Small intestine (tissue), 7 donors: ENCODE data around the gene HTT-AS. TPM values are rescaled to one million over a fixed set of nuclear protein-coding genes. Genes with fewer than 3 reads are reported as not detected.

Source experiments
- DNase-seq, 2 donors: peaks; one replicate each; pipeline versions ENCODE4 v3.0.0 to v3.0.0-alpha.2; 2013
- FAIRE-seq: peaks from 2 replicates; lab custom pipeline; 2012; peaks lifted over from hg19 to GRCh38; lab: Jason Lieb, UNC
- H3K27ac ChIP-seq, 3 donors: one replicate each; pipeline ENCODE4 v1.5.1; 2013; ENCODE audit warnings: low read length in 2 of 3, mild to moderate bottlenecking in 2 of 3, control low read depth in 1 of 3, inconsistent platforms in 1 of 3, low read depth in 1 of 3, moderate library complexity in 1 of 3
- H3K27me3 ChIP-seq, 3 donors: one replicate each; pipeline ENCODE4 v1.6.1; 2013; ENCODE audit warnings: low read length in 3 of 3, inconsistent platforms in 1 of 3; ENCODE audit not compliant: control insufficient read depth in 3 of 3, insufficient read depth in 3 of 3
- H3K36me3 ChIP-seq, 3 donors: one replicate each; pipeline ENCODE4 v1.6.1; 2013; ENCODE audit warnings: low read length in 3 of 3, inconsistent platforms in 1 of 3, low read depth in 1 of 3, mild to moderate bottlenecking in 1 of 3, moderate library complexity in 1 of 3; ENCODE audit not compliant: control insufficient read depth in 3 of 3, insufficient read depth in 2 of 3
- H3K4me1 ChIP-seq, 3 donors: one replicate each; pipeline ENCODE4 v1.6.1; 2013; ENCODE audit warnings: low read length in 2 of 3, inconsistent platforms in 1 of 3, low read depth in 1 of 3, mild to moderate bottlenecking in 1 of 3, moderate library complexity in 1 of 3; ENCODE audit not compliant: control insufficient read depth in 3 of 3, insufficient read depth in 2 of 3
- H3K4me3 ChIP-seq, 3 donors: one replicate each; pipeline ENCODE4 v1.5.1; 2013; ENCODE audit warnings: low read length in 3 of 3, control low read depth in 1 of 3, inconsistent platforms in 1 of 3, low read depth in 1 of 3, mild to moderate bottlenecking in 1 of 3, moderate library complexity in 1 of 3
- H3K9me3 ChIP-seq, 2 donors: one replicate each; pipeline ENCODE4 v1.6.1; 2013; ENCODE audit warnings: low read depth in 1 of 2, low read length in 1 of 2; ENCODE audit not compliant: control insufficient read depth in 2 of 2, insufficient read depth in 1 of 2
- WGBS, 3 donors: extraction: QIAGEN DNeasy Blood & Tissue Kit; methylation state at CpG; one replicate each; pipeline ENCODE4 v1.1.7; 2013; 5-methylcytosine and 5-hydroxymethylcytosine counted together
- polyA plus RNA-seq, 4 donors: library from polyadenylated mRNA; stranded (reverse) in 3 of 4; unstranded in 1 of 4; fragments of 200-250 nt in 3 of 4; fragments of 120-200 nt in 1 of 4; gene quantifications; one replicate each; pipeline versions ENCODE4 v1.2.1 to v1.2.3, GENCODE V29; 2013
- donor health status: healthy with polysubstance abuse.
- donor health status: control.
- donor health status: control.
- donor health status: Bipolar disorder and iron deficiency.
- donor health status: healthy.

HTT-AS gene
- polyA plus RNA-seq, 4 donors = not detected

- Histone ChIP-seq H3K27ac (no peak overlapping the region), H3K9me3 (no peaks in the 10 kb centered on the region), H3K36me3 (no peaks in the 10 kb centered on the region), H3K4me1 (peaks cover 0 to 4% (median 0%) of the 10 kb centered on the region in 3 donors), H3K4me3 (no peak overlapping the region), H3K27me3 (no peaks in the 10 kb centered on the region)
- FAIRE-seq (no peak), DNase-seq (no peak)
- 78 to 88% (median 87%) methylated on average over 8 of the region's 8 CpGs for WGBS, 3 donors
Observed at GRCh38 chr4:3035249-3035648, 39.1 kb downstream of the HTT-AS start.

- Histone ChIP-seq H3K36me3 (no peaks in the 10 kb centered on the region), H3K27me3 (no peaks in the 10 kb centered on the region), H3K27ac (no peak overlapping the region), H3K4me1 (peaks cover 0 to 4% (median 0%) of the 10 kb centered on the region in 3 donors), H3K4me3 (no peak overlapping the region), H3K9me3 (no peaks in the 10 kb centered on the region)
- DNase-seq (no peak), FAIRE-seq (no peak)
- WGBS, 3 donors = 88 to 91% (median 89%) methylated on average over 8 of the region's 8 CpGs
Observed at GRCh38 chr4:3034231-3034630, 40.1 kb downstream of the HTT-AS start.

- no peak for FAIRE-seq
- 47 to 64% (median 62%) methylated on average over 12 of the region's 12 CpGs for WGBS, 3 donors
Observed at GRCh38 chr4:3031357-3032082, 42.8 kb downstream of the HTT-AS start.

DNA sequence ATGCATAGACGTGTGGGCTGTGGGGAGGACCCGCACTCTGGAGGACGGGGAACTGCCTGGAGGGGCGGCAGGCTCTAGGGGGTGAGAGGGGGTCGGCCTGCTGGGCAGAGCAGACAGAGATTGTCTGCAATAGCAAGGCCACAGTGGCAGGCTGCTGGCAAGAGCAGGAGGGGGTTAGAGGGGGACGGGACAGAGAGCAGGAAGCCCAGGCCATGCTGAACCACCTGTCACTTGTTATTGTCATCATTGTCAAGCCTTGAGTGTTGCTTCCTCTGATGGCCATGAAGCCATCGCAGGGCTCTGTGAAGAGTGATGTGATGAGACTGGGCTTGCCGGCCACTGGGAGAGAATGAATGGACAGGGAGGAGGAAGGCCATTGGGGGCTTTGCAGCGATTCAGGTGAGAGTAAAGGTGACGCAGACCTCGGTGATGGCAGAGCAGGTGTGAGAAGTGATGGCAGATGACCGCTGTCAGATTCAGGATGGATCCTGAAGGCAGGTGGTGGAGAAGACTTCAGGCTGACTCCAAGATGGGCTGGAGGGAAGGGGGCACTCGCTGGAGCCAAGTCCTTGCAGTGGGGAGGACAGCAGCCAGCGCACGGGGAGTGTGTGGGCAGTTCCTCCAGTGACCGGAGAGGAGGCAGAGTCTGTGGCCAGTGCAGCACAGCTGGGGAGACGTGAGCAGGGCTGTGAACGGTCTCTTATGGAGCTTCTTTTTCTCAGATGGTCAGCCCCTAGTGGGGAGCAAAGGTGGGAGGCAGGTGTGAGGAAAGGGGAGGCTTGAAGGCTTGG is 43.6 kb downstream of the HTT-AS start:
- WGBS, 3 donors = 81 to 85% (median 81%) methylated on average over 18 of the region's 18 CpGs
- Histone ChIP-seq H3K36me3 (no peaks in the 10 kb centered on the region), H3K27ac (no peak overlapping the region), H3K27me3 (no peaks in the 10 kb centered on the region), H3K9me3 (no peaks in the 10 kb centered on the region), H3K4me3 (no peak overlapping the region), H3K4me1 (no peaks in the 10 kb centered on the region)
- FAIRE-seq (no peak), DNase-seq (no peak)

More at GRCh38 chr4:3031357-3032082, 42.8 kb downstream of the HTT-AS start:
- Histone ChIP-seq H3K36me3 (no peaks in the 10 kb centered on the region), H3K9me3 (no peaks in the 10 kb centered on the region), H3K4me1 (no peaks in the 10 kb centered on the region), H3K4me3 (no peak overlapping the region), H3K27ac (no peak overlapping the region), H3K27me3 (no peaks in the 10 kb centered on the region)
- DNase-seq = no peak

DNA sequence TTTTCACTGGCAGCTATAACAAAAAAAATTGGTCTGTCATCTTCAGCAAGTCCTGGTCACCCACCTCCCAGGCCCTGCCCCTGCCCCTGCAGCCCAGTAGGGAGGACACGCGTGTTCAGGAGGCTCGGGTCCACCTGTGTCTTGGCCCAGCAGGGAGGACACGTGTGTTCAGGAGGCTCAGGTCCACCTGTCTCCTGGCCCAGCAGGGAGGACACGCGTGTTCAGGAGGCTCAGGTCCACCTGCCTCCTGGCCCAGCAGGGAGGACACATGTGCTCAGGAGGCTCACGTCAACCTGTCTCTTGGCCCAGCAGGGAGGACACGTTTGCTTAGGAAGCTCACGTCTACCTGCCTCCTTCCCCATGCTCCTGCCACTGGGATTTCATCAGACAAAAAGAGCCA is 44.9 kb downstream of the HTT-AS start:
- H3K27ac ChIP-seq = no peak overlapping the region
- no peaks in the 10 kb centered on the region for H3K4me1 ChIP-seq
- no peaks in the 10 kb centered on the region for H3K27me3 ChIP-seq
- FAIRE-seq (no peak), DNase-seq (no peak)
- WGBS, 3 donors = 93 to 98% (median 96%) methylated on average over 9 of the region's 9 CpGs
- H3K4me3 ChIP-seq = no peak overlapping the region
- no peaks in the 10 kb centered on the region for H3K36me3 ChIP-seq
- no peaks in the 10 kb centered on the region for H3K9me3 ChIP-seq

- 83 to 90% (median 85%) methylated on average over 9 of the region's 9 CpGs for WGBS, 3 donors
- DNase-seq (no peak), FAIRE-seq (no peak)
- Histone ChIP-seq H3K4me1 (no peaks in the 10 kb centered on the region), H3K9me3 (peaks cover 0 to 9% of the 10 kb centered on the region in 2 donors), H3K4me3 (no peak overlapping the region), H3K27me3 (peaks cover 0 to 2% (median 0%) of the 10 kb centered on the region in 3 donors), H3K27ac (no peak overlapping the region), H3K36me3 (no peaks in the 10 kb centered on the region)
Observed at GRCh38 chr4:3026540-3026939, 47.8 kb downstream of the HTT-AS start.

DNA sequence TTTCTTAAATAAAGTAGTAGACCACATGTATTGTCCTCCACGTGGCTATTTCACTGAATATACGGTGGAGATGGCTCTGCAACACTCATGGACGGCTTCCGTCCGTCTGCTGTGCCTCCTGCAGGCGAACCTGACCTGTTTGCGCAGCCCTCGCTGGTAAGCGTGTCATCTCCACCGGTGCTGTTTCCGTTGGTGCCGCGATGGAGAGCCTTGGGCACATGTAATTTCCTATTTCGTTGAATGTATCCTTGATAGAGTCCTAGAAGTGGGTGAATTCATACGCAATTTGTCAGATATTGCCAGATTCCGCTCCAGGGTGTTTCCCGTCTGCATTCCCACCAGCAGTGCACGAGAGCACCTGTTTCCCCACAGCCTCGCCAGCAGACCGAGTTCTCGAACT is 48.5 kb downstream of the HTT-AS start:
- DNase-seq = no peak
- FAIRE-seq = no peak
- Histone ChIP-seq H3K9me3 (peaks cover 0 to 9% of the 10 kb centered on the region in 2 donors), H3K36me3 (no peaks in the 10 kb centered on the region), H3K4me1 (no peaks in the 10 kb centered on the region), H3K27ac (no peak overlapping the region), H3K27me3 (peaks cover 0 to 2% (median 0%) of the 10 kb centered on the region in 3 donors), H3K4me3 (no peak overlapping the region)
- WGBS, 3 donors = 93 to 95% (median 93%) methylated on average over 21 of the region's 21 CpGs

GRCh38 chr4:3022651-3023050 is 51.7 kb downstream of the HTT-AS start:
- Histone ChIP-seq H3K4me3 (no peak overlapping the region), H3K27ac (no peak overlapping the region), H3K27me3 (peaks cover 0 to 2% (median 0%) of the 10 kb centered on the region in 3 donors), H3K9me3 (peaks cover 0 to 9% of the 10 kb centered on the region in 2 donors), H3K36me3 (no peaks in the 10 kb centered on the region), H3K4me1 (no peaks in the 10 kb centered on the region)
- WGBS, 3 donors = 70 to 81% (median 73%) methylated on average over 3 of the region's 3 CpGs
- DNase-seq = no peak
- FAIRE-seq = no peak
